Testis (tissue), 2 donors: ENCODE data around the gene SHISAL1.

Source experiments
- CTCF ChIP-seq, 3 experiments: fragments of 450-650 bp in 2 of 3; fragments of 200-600 bp in 1 of 3; sonication (generic) in 1 of 3; IDR thresholded peaks; one replicate each; pipeline ENCODE4 v1.5.1; 2016 to 2019; ENCODE audit warnings: antibody characterized with exemption in 3 of 3, mild to moderate bottlenecking in 2 of 3, moderate library complexity in 1 of 3
- POLR2A ChIP-seq: fragments of 450-650 bp; IDR thresholded peaks from one replicate; pipeline ENCODE4 v1.6.1; 2017; ENCODE audit warnings: antibody characterized with exemption, mild to moderate bottlenecking, moderate library complexity

GRCh38 chr22:44311855-44312170, 938 bp downstream of the SHISAL1 start:
- TF ChIP-seq CTCF (IDR thresholded peaks at IDR 0.05) (no peak), POLR2A (no peak)
